GM12891 (cell line): Measurements from ENCODE around the gene KRTAP10-8.
"Not testable (repeated sequence)": the region's sequence is repeated elsewhere in the genome, so short reads cannot be mapped to it uniquely, and the experiment has no call there.

ENCODE experiments used
- PAX5 ChIP-seq: IDR thresholded peaks from 2 replicates; pipeline ENCODE4 v1.6.1; 2011; ENCODE audit warnings: low read length, moderate library complexity, mild to moderate bottlenecking; ENCODE audit not compliant: insufficient read depth, severe bottlenecking
- POLR2A ChIP-seq: IDR thresholded peaks from 2 replicates; pipeline ENCODE4 v1.6.1; 2011; ENCODE audit warnings: low read depth, low read length, control low read depth
- POLR2AphosphoS5 ChIP-seq: IDR thresholded peaks from 2 replicates; pipeline ENCODE4 v1.6.1; 2011; ENCODE audit warnings: low read depth, low read length, control low read depth

DNA sequence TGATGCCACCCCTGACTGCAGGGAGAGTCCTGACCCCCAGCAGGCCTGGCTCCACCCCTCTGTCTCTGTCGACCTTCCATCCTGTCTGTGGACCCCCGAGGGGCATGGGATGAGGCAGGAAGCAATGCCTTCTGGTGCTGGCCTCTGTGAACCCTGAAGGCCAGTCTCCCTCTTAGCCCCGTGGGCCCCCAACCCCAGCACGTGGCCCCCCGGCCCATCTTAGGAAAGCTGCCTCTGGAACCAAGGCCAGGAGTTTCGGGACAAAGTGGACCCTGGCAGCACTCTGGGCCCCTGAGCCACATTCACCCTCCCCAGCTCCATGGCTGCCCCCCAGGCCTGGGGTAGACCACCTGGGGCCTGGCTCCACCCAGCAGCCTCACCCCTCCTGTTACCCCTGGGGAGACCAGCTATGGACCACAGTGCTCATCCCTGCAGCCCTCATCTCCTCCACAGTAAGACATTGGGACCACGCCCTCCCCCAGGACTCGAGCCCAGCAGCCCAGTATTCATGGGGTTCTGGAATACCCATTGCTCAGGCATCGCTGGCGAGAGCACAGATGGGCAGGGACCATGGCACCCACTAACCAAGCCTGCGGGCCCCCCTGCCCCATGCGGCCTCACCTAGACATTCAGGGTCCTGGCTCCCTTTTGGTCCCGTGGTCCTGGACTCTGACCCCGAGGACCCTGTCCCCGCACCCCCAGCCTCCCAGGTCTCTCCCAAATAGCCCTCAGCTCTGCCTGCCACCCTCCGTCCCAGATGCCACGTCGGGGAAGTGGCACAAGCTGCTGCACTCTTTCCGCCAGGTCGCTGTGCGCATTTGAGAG, 26.8 kb downstream of the KRTAP10-8 start:
- TF ChIP-seq POLR2A, POLR2AphosphoS5, PAX5: not testable (repeated sequence)
